G401 (cell line): ENCODE measurements around the gene CD3G. TPM values are rescaled to one million over a fixed set of nuclear protein-coding genes. Genes with fewer than 3 reads are reported as not detected.
"Not testable (repeated sequence)": the region's sequence is repeated elsewhere in the genome, so short reads cannot be mapped to it uniquely, and the experiment has no call there.

Experiments used
- DNase-seq: peaks from one replicate; pipeline ENCODE4 v3.0.0-alpha.2; 2015; ENCODE audit warnings: low spot score
- in situ Hi-C: cut with HindIII; loops from 2 replicates; pipeline ENCODE4 v1.10.0; 2016; ENCODE audit warnings: low sequenced_read_pairs, mixed read lengths
- total RNA-seq: library from RNA; depleted of rRNA; stranded (reverse); fragments of >200 nt; shearing (Covaris generic); gene quantifications from 2 replicates; pipeline ENCODE4 v1.2.3, GENCODE V29; 2014; rRNA removed

CD3G gene
- not detected in 2 replicates for total RNA-seq

DNA sequence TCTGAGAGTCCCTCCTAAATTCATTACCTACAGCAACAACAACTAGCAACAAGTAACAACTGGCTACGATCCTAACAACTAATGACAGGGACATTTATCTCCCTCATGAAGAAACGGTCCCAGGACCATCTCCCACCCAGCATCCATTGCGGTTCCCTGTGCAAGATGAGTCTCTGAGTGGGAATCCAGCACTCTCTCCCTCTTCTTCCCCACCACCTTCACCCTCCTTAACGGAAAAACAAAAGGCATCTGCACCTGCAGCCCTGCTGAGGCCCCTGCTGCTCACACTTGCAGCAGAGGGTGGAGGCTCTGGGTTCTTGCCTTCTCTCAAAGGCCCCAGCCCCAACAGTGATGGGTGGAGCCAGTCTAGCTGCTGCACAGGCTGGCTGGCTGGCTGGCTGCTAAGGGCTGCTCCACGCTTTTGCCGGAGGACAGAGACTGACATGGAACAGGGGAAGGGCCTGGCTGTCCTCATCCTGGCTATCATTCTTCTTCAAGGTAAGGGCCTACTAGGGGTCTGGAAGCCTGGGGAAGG is at the start of gene CD3G:
TSS of gene CD3G (plus strand) at position 364 of the 535 bp plus-strand sequence. CDS start at position 444, 80 bp downstream.
- in situ Hi-C loops: no loop called here
- no peak for DNase-seq

GRCh38 chr11:118295199-118295598 is 48.9 kb upstream of the CD3G start:
- in situ Hi-C loops: no loop called here
- no peak for DNase-seq

GRCh38 chr11:118295815-118296454 is 48.2 kb upstream of the CD3G start:
- in situ Hi-C loops: no loop called here
- DNase-seq: peak; percentile 47

DNA sequence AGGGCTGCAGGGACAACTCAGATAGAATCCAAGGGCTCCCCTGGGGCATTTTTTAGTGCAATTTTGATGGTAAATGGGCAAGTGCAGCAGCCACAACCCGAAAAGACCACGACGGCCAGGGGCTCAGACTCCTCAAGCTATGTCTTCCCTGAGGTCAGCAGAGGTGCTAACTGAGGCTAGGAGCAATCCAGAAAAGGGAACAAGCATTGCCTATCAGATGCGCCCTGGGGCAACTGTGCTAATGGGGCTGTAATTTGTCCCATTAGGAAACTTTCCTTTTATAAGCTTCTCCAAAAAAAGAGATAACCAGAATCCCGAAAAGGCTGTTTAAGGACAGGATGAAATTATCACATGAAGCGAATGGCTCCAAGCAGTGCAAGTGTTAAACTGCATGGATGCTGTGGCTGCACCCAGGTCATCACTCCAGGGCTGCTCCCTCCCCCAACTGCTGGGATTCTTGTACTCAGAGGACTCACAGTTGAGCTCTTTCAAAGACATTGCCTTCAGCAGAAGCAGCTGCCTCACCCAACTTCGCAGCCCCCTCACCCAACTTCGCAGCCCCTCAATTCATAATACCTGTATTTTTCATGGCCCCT is 42.4 kb upstream of the CD3G start:
- DNase-seq: no peak
- in situ Hi-C loops: no loop called here

- in situ Hi-C loops: no loop called here
- no peak for DNase-seq
These were observed 39.9 kb upstream of the CD3G start for GRCh38 chr11:118304227-118304567.

DNA sequence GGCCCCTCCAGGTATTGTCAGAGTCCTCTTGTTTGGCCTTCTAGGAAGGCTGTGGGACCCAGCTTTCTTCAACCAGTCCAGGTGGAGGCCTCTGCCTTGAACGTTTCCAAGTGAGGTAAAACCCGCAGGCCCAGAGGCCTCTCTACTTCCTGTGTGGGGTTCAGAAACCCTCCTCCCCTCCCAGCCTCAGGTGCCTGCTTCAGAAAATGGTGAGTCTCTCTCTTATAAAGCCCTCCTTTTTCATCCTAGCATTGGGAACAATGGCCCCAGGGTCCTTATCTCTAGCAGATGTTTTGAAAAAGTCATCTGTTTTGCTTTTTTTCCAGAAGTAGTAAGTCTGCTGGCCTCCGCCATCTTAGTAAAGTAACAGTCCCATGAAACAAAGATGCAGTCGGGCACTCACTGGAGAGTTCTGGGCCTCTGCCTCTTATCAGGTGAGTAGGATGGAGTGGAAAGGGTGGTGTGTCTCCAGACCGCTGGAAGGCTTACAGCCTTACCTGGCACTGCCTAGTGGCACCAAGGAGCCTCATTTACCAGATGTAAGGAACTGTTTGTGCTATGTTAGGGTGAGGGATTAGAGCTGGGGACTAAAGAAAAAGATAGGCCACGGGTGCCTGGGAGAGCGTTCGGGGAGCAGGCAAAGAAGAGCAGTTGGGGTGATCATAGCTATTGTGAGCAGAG is 39.4 kb upstream of the CD3G start, which contains the start of gene CD3E:
TSS of gene CD3E (plus strand) at position 163 of the 681 bp plus-strand sequence. CDS start at position 386, 223 bp downstream.
- in situ Hi-C loops: no loop called here
- no peak for DNase-seq

DNA sequence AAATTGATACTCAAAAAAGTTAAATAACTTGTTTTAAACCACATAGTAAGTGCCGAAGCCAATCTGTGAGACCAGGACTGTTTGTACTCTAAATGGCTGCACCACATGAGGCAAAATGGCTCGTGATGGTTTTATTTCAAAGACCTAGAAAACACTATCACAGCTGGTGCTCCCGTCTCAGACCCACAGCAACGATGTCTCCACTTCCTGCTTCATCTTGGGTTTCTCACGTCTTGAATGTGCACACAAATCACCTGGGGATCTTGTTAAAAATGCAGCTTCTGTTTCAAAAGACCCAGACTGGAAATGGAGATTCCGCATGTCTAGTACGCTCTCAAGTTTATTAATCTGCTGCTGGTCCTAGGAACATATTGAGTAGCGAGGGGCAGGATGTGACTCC is 38.4 kb upstream of the CD3G start:
- in situ Hi-C loops: no loop called here
- no peak for DNase-seq

DNA sequence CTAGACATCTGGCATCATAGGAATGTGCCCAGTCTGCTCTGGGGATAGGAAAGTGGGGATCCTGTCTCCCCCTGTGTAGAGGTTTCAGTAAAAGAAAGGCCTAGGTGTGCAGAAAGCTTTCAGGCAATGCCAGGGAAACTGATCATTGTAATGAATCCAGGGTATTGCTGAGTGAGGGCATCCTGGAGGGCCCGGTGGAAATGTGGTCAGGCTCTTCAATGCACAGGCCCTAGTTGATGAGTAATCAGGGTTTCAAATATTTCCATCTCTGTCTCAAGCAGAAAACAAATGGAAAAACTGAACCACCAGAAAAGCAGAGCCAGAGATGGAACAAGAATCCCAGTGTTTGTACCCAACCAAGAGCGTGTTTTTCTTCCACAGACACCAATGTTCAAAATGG is 37.6 kb upstream of the CD3G start:
- in situ Hi-C loops: no loop called here
- DNase-seq: no peak

- DNase-seq: not testable (repeated sequence)
These were observed 35.1 kb upstream of the CD3G start for GRCh38 chr11:118308995-118309528.

DNA sequence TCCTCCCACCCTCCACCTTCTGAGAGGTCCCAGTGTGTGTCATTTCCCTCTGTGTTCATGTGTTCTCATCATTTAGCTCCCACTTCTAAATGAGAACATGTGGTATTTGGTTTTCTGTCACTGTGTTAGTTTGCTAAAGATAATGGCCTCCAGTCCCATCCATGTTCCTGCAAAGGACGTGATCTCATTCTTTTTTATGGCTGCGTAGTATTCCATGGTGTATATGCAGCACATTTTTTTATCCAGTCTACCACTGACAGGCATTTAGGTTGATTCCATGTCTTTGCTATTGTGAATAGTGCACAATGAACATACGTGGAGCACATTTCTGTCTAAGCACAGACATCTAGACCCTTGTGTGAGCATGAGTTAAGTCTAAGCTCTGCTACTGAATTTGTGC is 33.9 kb upstream of the CD3G start:
- in situ Hi-C loops: no loop called here

More at GRCh38 chr11:118308995-118309528, 35.1 kb upstream of the CD3G start:
- in situ Hi-C loops: not testable (repeated sequence)

GRCh38 chr11:118310781-118311485 is 33.2 kb upstream of the CD3G start:
- in situ Hi-C loops: no loop called here

More for the DNA sequence above, 33.9 kb upstream of the CD3G start:
- no peak for DNase-seq

GRCh38 chr11:118311518-118311917 is 32.6 kb upstream of the CD3G start:
- no peak for DNase-seq
- in situ Hi-C loops: no loop called here

More at GRCh38 chr11:118310781-118311485, 33.2 kb upstream of the CD3G start:
- no peak for DNase-seq

- no peak for DNase-seq
- in situ Hi-C loops: no loop called here
These were observed 31.8 kb upstream of the CD3G start for GRCh38 chr11:118312328-118312727.

DNA sequence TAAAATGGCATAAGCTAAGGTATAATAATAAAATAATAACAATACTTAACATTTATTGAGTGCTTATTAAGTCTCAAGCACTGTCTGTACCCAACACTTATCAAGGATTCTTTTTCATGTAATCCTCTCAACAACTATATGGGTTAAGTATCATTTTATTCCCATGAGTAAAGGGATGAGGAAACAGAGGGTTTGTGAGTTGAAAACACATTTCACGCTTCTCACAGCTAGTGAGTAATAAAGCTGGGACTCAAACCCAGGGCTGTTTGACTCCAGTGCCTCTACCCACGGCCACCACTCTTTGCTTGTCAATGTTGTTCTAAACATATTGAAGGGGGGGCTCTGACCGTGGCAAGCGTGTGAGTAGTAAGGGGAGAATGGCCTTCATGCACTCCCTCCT is 30.9 kb upstream of the CD3G start:
- in situ Hi-C loops: no loop called here
- no peak for DNase-seq

DNA sequence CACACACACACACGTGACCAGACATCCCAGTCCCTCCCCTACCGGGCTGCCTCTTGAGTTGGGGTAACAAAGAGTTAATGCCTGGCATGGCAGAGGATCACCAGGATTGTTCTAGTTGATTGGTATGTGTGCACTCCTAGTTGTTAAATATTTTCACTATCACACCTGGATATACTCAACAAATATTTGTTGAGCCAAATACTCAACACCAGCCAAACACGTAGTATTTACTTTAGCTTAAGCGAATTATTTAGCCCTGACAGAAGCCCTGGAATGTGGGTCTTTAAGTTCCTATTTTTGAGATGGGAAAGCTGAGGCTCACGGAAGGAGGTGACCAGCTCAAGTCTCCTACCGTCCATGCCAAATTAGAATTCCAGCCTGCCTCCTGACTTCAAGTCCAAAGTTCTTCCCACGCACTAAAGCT is 29.1 kb upstream of the CD3G start:
- in situ Hi-C loops: no loop called here

DNA sequence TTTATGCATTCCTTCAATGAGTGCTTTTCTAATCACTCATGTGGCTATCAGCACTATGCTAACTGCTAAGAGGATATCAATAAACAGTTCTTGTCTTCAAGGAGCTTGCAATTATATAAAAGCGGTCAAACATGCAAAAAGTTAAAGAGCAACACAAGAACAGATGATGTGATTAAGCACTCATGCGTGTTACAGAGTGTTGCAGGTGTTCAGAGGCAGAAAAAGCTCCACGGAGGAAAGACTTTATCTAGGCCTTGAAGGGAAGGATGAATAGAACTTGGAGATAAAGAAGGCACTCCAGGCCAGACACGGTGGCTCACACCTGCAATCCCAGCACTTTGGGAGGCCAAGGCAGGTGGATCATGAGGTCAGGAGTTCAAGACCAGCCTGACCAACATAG is 26.0 kb upstream of the CD3G start:
- in situ Hi-C loops: no loop called here
- no peak for DNase-seq

More for the DNA sequence above, 29.1 kb upstream of the CD3G start:
- DNase-seq: no peak

DNA sequence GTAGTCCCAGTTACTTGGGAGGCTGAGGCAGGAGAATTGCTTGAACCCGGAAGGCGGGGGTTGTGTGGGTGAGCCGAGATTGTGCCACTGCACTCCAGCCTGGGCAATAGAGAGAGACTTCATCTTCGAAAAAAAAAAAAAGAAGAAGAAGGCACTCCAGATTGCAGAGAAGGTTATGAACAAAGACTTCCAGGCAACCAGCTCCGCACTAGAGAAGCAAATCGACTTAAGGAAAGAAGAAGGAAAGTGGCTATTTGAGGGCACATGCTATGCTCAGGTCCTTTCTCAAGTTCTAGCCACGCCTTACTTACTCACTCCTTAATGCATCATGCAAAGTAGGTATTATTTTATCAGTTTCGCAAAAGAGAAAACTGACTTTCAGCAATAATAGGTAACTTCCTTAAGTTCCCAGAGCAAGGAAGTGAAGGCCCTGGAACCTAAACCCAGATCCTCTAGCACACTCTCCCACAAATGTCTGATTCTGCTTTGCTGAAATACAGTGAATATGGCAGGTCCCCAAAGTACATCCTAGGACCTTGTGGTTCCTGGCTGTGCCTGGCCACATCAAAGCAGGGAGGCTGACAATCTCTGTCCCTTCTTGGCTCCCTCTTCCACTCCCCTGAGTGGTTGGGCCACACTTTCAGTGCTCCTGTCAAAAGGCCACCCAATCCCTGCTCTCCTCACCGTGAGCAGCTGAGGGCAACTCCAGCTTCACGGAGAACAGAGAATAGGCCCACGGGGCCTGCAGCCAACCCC is 25.4 kb upstream of the CD3G start:
- DNase-seq: no peak
- in situ Hi-C loops: no loop called here

- in situ Hi-C loops: no loop called here
- DNase-seq: no peak
These were observed 24.8 kb upstream of the CD3G start for GRCh38 chr11:118319337-118319707.

DNA sequence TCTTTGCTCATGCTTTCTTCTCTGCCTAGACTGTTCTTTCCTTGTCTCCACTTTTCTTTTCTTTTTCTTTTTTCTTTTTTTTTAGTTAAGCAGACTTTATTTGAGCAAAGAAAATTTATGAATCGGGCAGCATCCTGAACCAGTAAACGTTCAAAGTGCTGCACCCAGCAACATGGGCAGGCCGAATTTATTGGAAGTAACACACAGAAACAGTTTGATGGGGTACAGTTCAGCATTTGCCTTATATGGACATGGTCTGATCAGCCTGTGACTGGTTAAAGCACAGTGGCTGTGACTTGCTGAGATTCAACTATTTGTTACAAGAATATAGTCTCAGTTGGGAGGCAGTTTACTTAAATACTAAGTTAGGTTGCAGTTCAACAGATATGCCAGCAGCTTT is 23.6 kb upstream of the CD3G start:
- no peak for DNase-seq
- in situ Hi-C loops: no loop called here
